NCI-H526 treated with DMSO at 0.1 percent for 48 hours (cell line): ENCODE data around the gene AP3B1.

Experiments
- DNase-seq: peaks from one replicate; lab custom pipeline; 2025; lab: John Stamatoyannopoulos, UW

Gene AP3B1

GRCh38 chr5:78294248-78295034 lies at the start of gene AP3B1:
TSS of gene AP3B1 (minus strand) at chr5:78294698. CDS start at chr5:78294579, 119 bp downstream.
- peak; percentile 87 for DNase-seq

GRCh38 chr5:78341440-78341839 lies 46.9 kb upstream of the AP3B1 start:
- no peak for DNase-seq

GRCh38 chr5:78339617-78340436 lies 45.3 kb upstream of the AP3B1 start:
- DNase-seq, result no peak

- no peak for DNase-seq
Measured at GRCh38 chr5:78336698-78337097, 42.2 kb upstream of the AP3B1 start.

GRCh38 chr5:78335976-78336375 lies 41.5 kb upstream of the AP3B1 start:
- no peak for DNase-seq

GRCh38 chr5:78334811-78335210 lies 40.3 kb upstream of the AP3B1 start:
- DNase-seq, result no peak

GRCh38 chr5:78331523-78332080 lies 37.1 kb upstream of the AP3B1 start:
- no peak for DNase-seq

GRCh38 chr5:78328585-78329173 lies 34.2 kb upstream of the AP3B1 start:
- no peak for DNase-seq

GRCh38 chr5:78327761-78328510 lies 33.4 kb upstream of the AP3B1 start:
- DNase-seq, result no peak

- DNase-seq, result no peak
Measured at GRCh38 chr5:78326930-78327329, 32.4 kb upstream of the AP3B1 start.

- DNase-seq, result no peak
Measured at GRCh38 chr5:78323241-78323640, 28.7 kb upstream of the AP3B1 start.

- peak; percentile 37 for DNase-seq
Measured at GRCh38 chr5:78320401-78320800, 25.9 kb upstream of the AP3B1 start.

GRCh38 chr5:78318337-78318736 lies 23.8 kb upstream of the AP3B1 start:
- DNase-seq, result no peak

- DNase-seq, result no peak
Measured at GRCh38 chr5:78317515-78317914, 23.0 kb upstream of the AP3B1 start.

GRCh38 chr5:78308703-78309102 lies 14.2 kb upstream of the AP3B1 start:
- DNase-seq, result no peak

- DNase-seq, result no peak
Measured at GRCh38 chr5:78300464-78301045, 6.1 kb upstream of the AP3B1 start.

- peak; percentile 9 for DNase-seq
Measured at GRCh38 chr5:78295035-78295961, 800 bp upstream of the AP3B1 start.

- DNase-seq, result no peak
Measured at GRCh38 chr5:78293851-78294247, 649 bp downstream of the AP3B1 start.

GRCh38 chr5:78291687-78292086 lies 2.8 kb downstream of the AP3B1 start:
- DNase-seq, result no peak

GRCh38 chr5:78289911-78290310 lies 4.6 kb downstream of the AP3B1 start:
- DNase-seq, result no peak
